GM12891 (cell line): ENCODE results near the gene DCBLD2.

Source experiments
- POLR2A ChIP-seq: IDR thresholded peaks from 2 replicates; pipeline ENCODE4 v1.6.1; 2011; ENCODE audit warnings: low read depth, low read length, control low read depth
- POLR2AphosphoS5 ChIP-seq: IDR thresholded peaks from 2 replicates; pipeline ENCODE4 v1.6.1; 2011; ENCODE audit warnings: low read depth, low read length, control low read depth
- POU2F2 ChIP-seq: IDR thresholded peaks from 2 replicates; pipeline ENCODE4 v1.6.1; 2011; ENCODE audit warnings: low read depth, mild to moderate bottlenecking, control low read depth, low read length, moderate library complexity
- TAF1 ChIP-seq: IDR thresholded peaks from 2 replicates; pipeline ENCODE4 v1.6.1; 2011; ENCODE audit warnings: low read depth, low read length, control low read depth

- no peak for TF ChIP-seq POLR2A
- no peak for TF ChIP-seq TAF1
- no peak for TF ChIP-seq POU2F2
- no peak for TF ChIP-seq POLR2AphosphoS5
Observed at GRCh38 chr3:98945666-98946065, 44.2 kb upstream of the DCBLD2 start.
